Gastrocnemius medialis (tissue), 4 donors: Measurements from ENCODE around the gene HMGCS2.

Experiments
- CTCF ChIP-seq, 5 experiments: fragments of 450-650 bp in 3 of 5; fragments of 200-600 bp in 2 of 5; sonication (generic) in 2 of 5; IDR thresholded peaks in 4 of 5; conservative IDR thresholded peaks in 1 of 5; 1 replicate in 4 of 5; 2 replicates in 1 of 5; pipeline ENCODE4 v1.5.1; 2016 to 2019; ENCODE audit warnings: antibody characterized with exemption in 5 of 5, mild to moderate bottlenecking in 3 of 5, moderate library complexity in 3 of 5
- POLR2A ChIP-seq, 2 donors: fragments of 450-650 bp; IDR thresholded peaks; one replicate each; pipeline ENCODE4 v1.6.1; 2017; ENCODE audit warnings: antibody characterized with exemption in 2 of 2, mild to moderate bottlenecking in 2 of 2, moderate library complexity in 2 of 2

- TF ChIP-seq CTCF (IDR thresholded peaks at IDR 0.05 in 4 of 5, conservative IDR thresholded peaks at IDR 0.05 in 1 of 5) (no peak), POLR2A (IDR thresholded peaks at IDR 0.05) (no peak)
These were observed 4.5 kb downstream of the HMGCS2 start for GRCh38 chr1:119764220-119764619.
